ENCODE results near the gene AURKB. TPM values are rescaled to one million over a fixed set of nuclear protein-coding genes. Genes with fewer than 3 reads are reported as not detected.

AURKB gene
- total and polyA plus RNA-seq, 10 of the 15 experiments (the other 5 are each of a cell fraction or from before 2014, with no cell fraction given), result 52.7 to 209 (median 128) TPM

GRCh38 chr17:8186787-8187516 lies 23.4 kb downstream of the AURKB start (continued):
- TF ChIP-seq PBX3 (IDR thresholded peaks at IDR 0.05; ENCODE audit: insufficient replicate concordance, low read depth, low read length), result no peak
- no peak; the same call in 1 of the 2 replicates for TF ChIP-seq NKRF (conservative IDR thresholded peaks at IDR 0.05)
- peak; percentile 26; the same call in 1 of the 2 replicates for TF ChIP-seq ZNF207 (IDR thresholded peaks at IDR 0.05; ENCODE audit: borderline replicate concordance)
- TF ChIP-seq RELB (IDR thresholded peaks at IDR 0.05; ENCODE audit: low read depth), result peak; percentile 51; the same call in 1 of the 2 replicates
- TF ChIP-seq RAD21 (IDR thresholded peaks at IDR 0.05; ENCODE audit: insufficient read depth, low read depth, low read length), result peak; percentile 10; the same call in 1 of the 2 replicates
- no peak for TF ChIP-seq RBBP5 (conservative IDR thresholded peaks at IDR 0.05)
- peak; percentile 68; the same call in 1 of the 2 replicates for TF ChIP-seq SIN3A (IDR thresholded peaks at IDR 0.05; ENCODE audit: low read depth, low read length)
- peak; percentile 47 for TF ChIP-seq RELA (IDR thresholded peaks at IDR 0.05; ENCODE audit: borderline replicate concordance, partially characterized antibody)
- TF ChIP-seq ATF7 (IDR thresholded peaks at IDR 0.05; ENCODE audit: low read depth), result peak; percentile 71
- TF ChIP-seq ZNF24 (IDR thresholded peaks at IDR 0.05), result peak; percentile 99
- peak; percentile 85 for TF ChIP-seq SREBF2 (IDR thresholded peaks at IDR 0.05; ENCODE audit: low read length)
- TF ChIP-seq GABPA (IDR thresholded peaks at IDR 0.05; ENCODE audit: low read depth), result peak; percentile 69; the same call in 1 of the 2 replicates
- TF ChIP-seq PAX5 (IDR thresholded peaks at IDR 0.05; ENCODE audit: borderline replicate concordance, low read depth, low read length), result peak; percentile 37; the same call in 1 of the 2 replicates
- peak; percentile 63 for TF ChIP-seq PKNOX1 (IDR thresholded peaks at IDR 0.05)
- 0 out of 2 replicates have a peak, but pooled peaks have one; percentile 29 for TF ChIP-seq STAT3 (IDR thresholded peaks at IDR 0.05; ENCODE audit: low read depth, low read length)
- TF ChIP-seq E2F8 (IDR thresholded peaks at IDR 0.05; ENCODE audit: low read depth, partially characterized antibody), result peak; percentile 16
- TF ChIP-seq RB1 (IDR thresholded peaks at IDR 0.05; ENCODE audit: borderline replicate concordance), result 0 out of 2 replicates have a peak, but pooled peaks have one; percentile 70
- TF ChIP-seq GATAD2B (conservative IDR thresholded peaks at IDR 0.05; ENCODE audit: low read depth), result 0 out of 2 replicates have a peak, but pooled peaks have one; percentile 56
- TF ChIP-seq CBFB (IDR thresholded peaks at IDR 0.05; ENCODE audit: low read depth), result peak; percentile 29; the same call in 1 of the 2 replicates
- TF ChIP-seq CBX5 (IDR thresholded peaks at IDR 0.05; ENCODE audit: low read depth), result peak; percentile 94; the same call in 1 of the 2 replicates
- TF ChIP-seq TCF7 (IDR thresholded peaks at IDR 0.05; ENCODE audit: borderline replicate concordance), result no peak
- peak; percentile 79 for TF ChIP-seq FOXK2 (IDR thresholded peaks at IDR 0.05)

All from GM12878 (cell line).